Nucleus accumbens (tissue), 56 donors: ENCODE results near the gene FER1L5.

Experiments used
- DNase-seq, 56 donors: peaks; one replicate each; lab custom pipeline; 2025; lab: John Stamatoyannopoulos, UW

FER1L5 gene

GRCh38 chr2:96693286-96694200, 51.0 kb downstream of the FER1L5 start:
- DNase-seq = no peak

GRCh38 chr2:96694279-96694678, 51.7 kb downstream of the FER1L5 start:
- no peak for DNase-seq

GRCh38 chr2:96694816-96695455, 52.4 kb downstream of the FER1L5 start:
- DNase-seq = no peak

GRCh38 chr2:96695602-96696001, 53.0 kb downstream of the FER1L5 start:
- no peak for DNase-seq

GRCh38 chr2:96697476-96697875, 54.9 kb downstream of the FER1L5 start:
- no peak for DNase-seq

- no peak for DNase-seq
These were observed 55.8 kb downstream of the FER1L5 start for GRCh38 chr2:96698221-96698861.

- no peak for DNase-seq
These were observed 56.5 kb downstream of the FER1L5 start for GRCh38 chr2:96699021-96699420.

GRCh38 chr2:96699621-96700020, 57.1 kb downstream of the FER1L5 start:
- no peak for DNase-seq

GRCh38 chr2:96700086-96700485, 57.5 kb downstream of the FER1L5 start:
- no peak for DNase-seq

- DNase-seq = no peak
These were observed 59.1 kb downstream of the FER1L5 start for GRCh38 chr2:96701636-96702035.

- no peak for DNase-seq
These were observed 59.7 kb downstream of the FER1L5 start for GRCh38 chr2:96702098-96702785.

GRCh38 chr2:96703021-96703751, 60.6 kb downstream of the FER1L5 start:
- DNase-seq = no peak

- DNase-seq = no peak
These were observed 68.4 kb downstream of the FER1L5 start for GRCh38 chr2:96710985-96711384.

GRCh38 chr2:96715658-96716057, 73.1 kb downstream of the FER1L5 start:
- DNase-seq = no peak

GRCh38 chr2:96716388-96716787, 73.8 kb downstream of the FER1L5 start:
- DNase-seq = no peak

- DNase-seq = no peak
These were observed 83.6 kb downstream of the FER1L5 start for GRCh38 chr2:96726131-96726530.

- no peak for DNase-seq
These were observed 84.9 kb downstream of the FER1L5 start for GRCh38 chr2:96727431-96727830.

- no peak for DNase-seq
These were observed 87.2 kb downstream of the FER1L5 start for GRCh38 chr2:96729748-96730147.

- DNase-seq = no peak
These were observed 87.6 kb downstream of the FER1L5 start for GRCh38 chr2:96730212-96730611.

GRCh38 chr2:96733931-96734330, 91.4 kb downstream of the FER1L5 start:
- no peak for DNase-seq
